ENCODE data around the gene TSPY2. TPM values are rescaled to one million over a fixed set of nuclear protein-coding genes. Genes with fewer than 3 reads are reported as not detected.
"Not testable (repeated sequence)": the region's sequence is repeated elsewhere in the genome, so short reads cannot be mapped to it uniquely, and the experiment has no call there.

TSPY2 gene, protein sequence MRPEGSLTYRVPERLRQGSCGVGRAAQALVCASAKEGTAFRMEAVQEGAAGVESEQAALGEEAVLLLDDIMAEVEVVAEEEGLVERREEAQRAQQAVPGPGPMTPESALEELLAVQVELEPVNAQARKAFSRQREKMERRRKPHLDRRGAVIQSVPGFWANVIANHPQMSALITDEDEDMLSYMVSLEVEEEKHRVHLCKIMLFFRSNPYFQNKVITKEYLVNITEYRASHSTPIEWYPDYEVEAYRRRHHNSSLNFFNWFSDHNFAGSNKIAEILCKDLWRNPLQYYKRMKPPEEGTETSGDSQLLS
- total RNA-seq (2014; rRNA removed; shearing (Covaris generic)) (not detected in 2 replicates), total RNA-seq (2022) (not detected in 2 replicates), Bru-seq, nascent RNA (not detected), BruChase-seq, experiment 1, labeled RNA remaining after a 6-hour chase (not detected), BruChase-seq, experiment 2, labeled RNA remaining after a 2-hour chase (not detected)
- long read RNA-seq = 0 reads

GRCh38 chrY:6245923-6246322, at the start of gene TSPY2:
Gene TSPY2, plus strand, starts transcription at chrY:6246223. Its CDS starts 46 bp downstream, at chrY:6246269.
- H2AFZ ChIP-seq (ENCODE audit: low read length); H3K4me3 ChIP-seq (ENCODE audit: low read depth, low read length, poor library complexity, severe bottlenecking); H3K9me3 ChIP-seq (ENCODE audit: low read length); H4K20me1 ChIP-seq (ENCODE audit: insufficient read depth, low read length); DNase-seq (ENCODE audit: low spot score); intact Hi-C loops (cut with micrococcal nuclease; ENCODE audit: unreplicated experiment); H3K27ac ChIP-seq (ENCODE audit: low read depth, low read length, poor library complexity, severe bottlenecking); H3K9me2 ChIP-seq (ENCODE audit: insufficient read depth, low read length); H3K4me2 ChIP-seq (ENCODE audit: low read length); POLR2A ChIA-PET; H3K36me3 ChIP-seq (ENCODE audit: insufficient read depth, low read length); H3K4me1 ChIP-seq (ENCODE audit: insufficient read depth, low read length, poor library complexity, severe bottlenecking); H3K79me2 ChIP-seq (ENCODE audit: insufficient read depth, low read depth, low read length); BruUV-seq (replicated peaks); CTCF ChIA-PET (ENCODE audit: unreplicated experiment): not testable (repeated sequence)

- H3K27ac ChIP-seq (ENCODE audit: low read depth, low read length, poor library complexity, severe bottlenecking); CTCF ChIA-PET (ENCODE audit: unreplicated experiment); H3K79me2 ChIP-seq (ENCODE audit: insufficient read depth, low read depth, low read length); DNase-seq (ENCODE audit: low spot score); H3K4me1 ChIP-seq (ENCODE audit: insufficient read depth, low read length, poor library complexity, severe bottlenecking); H3K9me2 ChIP-seq (ENCODE audit: insufficient read depth, low read length); H3K36me3 ChIP-seq (ENCODE audit: insufficient read depth, low read length); H3K4me2 ChIP-seq (ENCODE audit: low read length); H4K20me1 ChIP-seq (ENCODE audit: insufficient read depth, low read length); BruUV-seq (replicated peaks); H3K4me3 ChIP-seq (ENCODE audit: low read depth, low read length, poor library complexity, severe bottlenecking); H3K9me3 ChIP-seq (ENCODE audit: low read length); H2AFZ ChIP-seq (ENCODE audit: low read length); intact Hi-C loops (cut with micrococcal nuclease; ENCODE audit: unreplicated experiment); POLR2A ChIA-PET: not testable (repeated sequence)
Observed at GRCh38 chrY:6209565-6209964, 36.5 kb upstream of the TSPY2 start.

GRCh38 chrY:6217045-6217444, 29.0 kb upstream of the TSPY2 start:
- DNase-seq (ENCODE audit: low spot score); POLR2A ChIA-PET; H3K36me3 ChIP-seq (ENCODE audit: insufficient read depth, low read length); BruUV-seq (replicated peaks); H3K4me3 ChIP-seq (ENCODE audit: low read depth, low read length, poor library complexity, severe bottlenecking); H3K27ac ChIP-seq (ENCODE audit: low read depth, low read length, poor library complexity, severe bottlenecking); intact Hi-C loops (cut with micrococcal nuclease; ENCODE audit: unreplicated experiment); CTCF ChIA-PET (ENCODE audit: unreplicated experiment); H3K4me1 ChIP-seq (ENCODE audit: insufficient read depth, low read length, poor library complexity, severe bottlenecking); H3K9me2 ChIP-seq (ENCODE audit: insufficient read depth, low read length); H3K79me2 ChIP-seq (ENCODE audit: insufficient read depth, low read depth, low read length); H3K4me2 ChIP-seq (ENCODE audit: low read length); H4K20me1 ChIP-seq (ENCODE audit: insufficient read depth, low read length); H3K9me3 ChIP-seq (ENCODE audit: low read length); H2AFZ ChIP-seq (ENCODE audit: low read length): not testable (repeated sequence)

DNA sequence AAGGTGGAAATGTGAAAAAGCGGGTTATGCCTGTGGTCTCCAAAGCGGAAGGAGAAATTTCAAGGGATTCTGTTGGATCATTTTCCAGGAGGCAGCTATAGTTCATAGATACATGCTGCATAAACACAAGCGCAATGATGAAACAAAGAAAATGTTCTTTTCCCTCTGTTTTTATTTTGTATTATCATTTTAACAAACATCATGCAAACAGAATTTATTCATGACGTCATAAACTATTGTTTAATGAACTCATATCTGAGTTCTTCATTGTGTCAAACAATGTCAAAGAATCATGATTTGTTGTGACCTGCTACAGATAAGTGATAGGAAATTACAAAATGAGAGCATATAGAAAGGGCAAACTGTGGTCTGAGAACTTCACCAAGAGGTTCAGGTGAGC, 23.8 kb downstream of the TSPY2 start:
- H3K4me2 ChIP-seq (ENCODE audit: low read length); POLR2A ChIA-PET; H3K79me2 ChIP-seq (ENCODE audit: insufficient read depth, low read depth, low read length); DNase-seq (ENCODE audit: low spot score); H3K4me1 ChIP-seq (ENCODE audit: insufficient read depth, low read length, poor library complexity, severe bottlenecking); intact Hi-C loops (cut with micrococcal nuclease; ENCODE audit: unreplicated experiment); H4K20me1 ChIP-seq (ENCODE audit: insufficient read depth, low read length); H3K9me3 ChIP-seq (ENCODE audit: low read length); H2AFZ ChIP-seq (ENCODE audit: low read length); H3K4me3 ChIP-seq (ENCODE audit: low read depth, low read length, poor library complexity, severe bottlenecking); CTCF ChIA-PET (ENCODE audit: unreplicated experiment); BruUV-seq (replicated peaks); H3K9me2 ChIP-seq (ENCODE audit: insufficient read depth, low read length); H3K27ac ChIP-seq (ENCODE audit: low read depth, low read length, poor library complexity, severe bottlenecking); H3K36me3 ChIP-seq (ENCODE audit: insufficient read depth, low read length): not testable (repeated sequence)
